GM21515 (cell line): ENCODE measurements around the gene DYRK1A.
"Not testable (repeated sequence)": the region's sequence is repeated elsewhere in the genome, so short reads cannot be mapped to it uniquely, and the experiment has no call there.

Experiments used
- ATAC-seq: cut with Tn5 transposase; IDR thresholded peaks from one replicate; pipeline ENCODE4 v1.9.1; 2021; ENCODE audit not compliant: unreplicated experiment

DYRK1A gene

GRCh38 chr21:37522641-37523295 lies 156.2 kb downstream of the DYRK1A start:
- ATAC-seq = no peak

- not testable (repeated sequence) for ATAC-seq
These were observed 158.4 kb downstream of the DYRK1A start for GRCh38 chr21:37524944-37525343.

- no peak for ATAC-seq
These were observed 159.2 kb downstream of the DYRK1A start for GRCh38 chr21:37525810-37526209.

- ATAC-seq = no peak
These were observed 160.5 kb downstream of the DYRK1A start for GRCh38 chr21:37527103-37527502.

- no peak for ATAC-seq
These were observed 161.1 kb downstream of the DYRK1A start for GRCh38 chr21:37527716-37528115.

- no peak for ATAC-seq
These were observed 161.8 kb downstream of the DYRK1A start for GRCh38 chr21:37528150-37528937.

- no peak for ATAC-seq
These were observed 163.1 kb downstream of the DYRK1A start for GRCh38 chr21:37529649-37530048.

GRCh38 chr21:37530901-37531351 lies 164.4 kb downstream of the DYRK1A start:
- ATAC-seq = no peak

GRCh38 chr21:37531431-37531932 lies 164.9 kb downstream of the DYRK1A start:
- ATAC-seq = no peak

- peak; percentile 66 for ATAC-seq
These were observed 166.6 kb downstream of the DYRK1A start for GRCh38 chr21:37532868-37533780.

- ATAC-seq = no peak
These were observed 167.9 kb downstream of the DYRK1A start for GRCh38 chr21:37534431-37534830.

- ATAC-seq = no peak
These were observed 168.6 kb downstream of the DYRK1A start for GRCh38 chr21:37535130-37535529.

GRCh38 chr21:37535672-37536071 lies 169.1 kb downstream of the DYRK1A start:
- ATAC-seq = no peak

GRCh38 chr21:37536616-37537278 lies 170.2 kb downstream of the DYRK1A start:
- no peak for ATAC-seq

- no peak for ATAC-seq
These were observed 170.9 kb downstream of the DYRK1A start for GRCh38 chr21:37537391-37537996.

- no peak for ATAC-seq
These were observed 172.5 kb downstream of the DYRK1A start for GRCh38 chr21:37538971-37539590.

GRCh38 chr21:37541128-37541527 lies 174.6 kb downstream of the DYRK1A start:
- not testable (repeated sequence) for ATAC-seq

- no peak for ATAC-seq
These were observed 175.9 kb downstream of the DYRK1A start for GRCh38 chr21:37542512-37542911.

GRCh38 chr21:37546299-37546908 lies 179.8 kb downstream of the DYRK1A start:
- no peak for ATAC-seq
